GM18951 (cell line): ENCODE measurements around the gene GGT6.
"Not testable (repeated sequence)": the region's sequence is repeated elsewhere in the genome, so short reads cannot be mapped to it uniquely, and the experiment has no call there.

Experiments
- POLR2A ChIP-seq: IDR thresholded peaks from 4 replicates; pipeline ENCODE4 v1.6.1; 2011; ENCODE audit warnings: mild to moderate bottlenecking; ENCODE audit not compliant: insufficient read length, insufficient read depth; ENCODE audit errors: extremely low read depth
- in situ Hi-C: fragments of 300-500 bp; cut with MboI; formaldehyde crosslinking; loops from one replicate; pipeline ENCODE4 v1.12.0; 2022; ENCODE audit warnings: low sequenced_read_pairs, mixed read lengths, inconsistent platforms; ENCODE audit not compliant: unreplicated experiment

Gene GGT6

DNA sequence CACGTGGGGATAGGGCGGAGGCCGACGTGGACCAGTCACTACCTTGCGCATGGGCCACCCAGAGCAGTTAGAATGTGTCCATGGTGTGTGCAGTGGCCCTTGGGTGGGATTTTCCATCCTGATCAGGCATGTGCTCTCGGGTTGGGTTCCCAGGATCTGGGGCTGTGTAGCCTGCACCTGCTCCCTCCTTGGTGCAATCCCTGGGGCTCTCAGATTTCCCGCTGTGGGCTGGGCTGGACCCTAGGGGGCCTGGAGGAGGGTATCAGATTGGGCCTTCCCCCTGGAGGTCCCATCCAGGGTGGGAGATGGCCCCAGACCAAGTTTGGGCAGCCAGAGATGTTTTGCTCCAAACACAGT is 25.2 kb upstream of the GGT6 start:
- TF ChIP-seq POLR2A = no peak
- in situ Hi-C loops = no loop called here

DNA sequence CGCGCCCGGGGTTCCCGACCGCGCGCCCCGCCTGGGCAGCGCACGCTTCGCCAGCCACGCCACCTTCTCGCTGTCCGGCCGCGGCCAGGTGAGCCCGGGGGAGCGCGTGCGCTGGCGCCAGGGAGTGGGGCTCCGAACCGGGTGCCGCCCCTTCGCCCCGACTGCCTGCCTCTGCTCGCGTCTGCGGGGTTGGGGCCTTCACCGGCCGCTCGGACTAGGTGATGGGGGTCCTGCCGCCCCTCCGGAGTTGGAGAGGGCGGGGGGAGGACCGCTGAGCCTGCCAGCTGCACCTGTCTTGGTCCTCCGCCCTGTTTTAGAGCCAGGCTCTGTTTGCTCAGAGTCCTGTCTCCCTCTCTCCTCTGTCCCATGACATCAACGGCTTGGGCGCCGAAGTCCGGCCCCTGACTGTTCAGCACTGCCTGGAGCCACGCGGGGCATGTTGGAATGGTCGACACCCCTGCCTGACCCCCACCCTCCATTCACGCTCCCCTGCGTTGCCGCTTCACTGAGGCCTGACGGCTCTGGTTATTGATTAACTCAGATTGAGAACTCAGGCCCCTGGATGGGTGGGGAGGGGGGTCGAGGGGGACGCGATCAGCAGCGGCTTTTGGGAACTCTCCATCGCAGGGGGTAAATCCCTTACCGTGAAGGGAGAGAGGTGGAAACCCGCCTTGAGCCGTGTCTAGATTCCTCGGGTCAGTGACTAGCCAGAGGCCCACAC is 24.7 kb upstream of the GGT6 start:
- TF ChIP-seq POLR2A = no peak
- in situ Hi-C loops = no loop called here

DNA sequence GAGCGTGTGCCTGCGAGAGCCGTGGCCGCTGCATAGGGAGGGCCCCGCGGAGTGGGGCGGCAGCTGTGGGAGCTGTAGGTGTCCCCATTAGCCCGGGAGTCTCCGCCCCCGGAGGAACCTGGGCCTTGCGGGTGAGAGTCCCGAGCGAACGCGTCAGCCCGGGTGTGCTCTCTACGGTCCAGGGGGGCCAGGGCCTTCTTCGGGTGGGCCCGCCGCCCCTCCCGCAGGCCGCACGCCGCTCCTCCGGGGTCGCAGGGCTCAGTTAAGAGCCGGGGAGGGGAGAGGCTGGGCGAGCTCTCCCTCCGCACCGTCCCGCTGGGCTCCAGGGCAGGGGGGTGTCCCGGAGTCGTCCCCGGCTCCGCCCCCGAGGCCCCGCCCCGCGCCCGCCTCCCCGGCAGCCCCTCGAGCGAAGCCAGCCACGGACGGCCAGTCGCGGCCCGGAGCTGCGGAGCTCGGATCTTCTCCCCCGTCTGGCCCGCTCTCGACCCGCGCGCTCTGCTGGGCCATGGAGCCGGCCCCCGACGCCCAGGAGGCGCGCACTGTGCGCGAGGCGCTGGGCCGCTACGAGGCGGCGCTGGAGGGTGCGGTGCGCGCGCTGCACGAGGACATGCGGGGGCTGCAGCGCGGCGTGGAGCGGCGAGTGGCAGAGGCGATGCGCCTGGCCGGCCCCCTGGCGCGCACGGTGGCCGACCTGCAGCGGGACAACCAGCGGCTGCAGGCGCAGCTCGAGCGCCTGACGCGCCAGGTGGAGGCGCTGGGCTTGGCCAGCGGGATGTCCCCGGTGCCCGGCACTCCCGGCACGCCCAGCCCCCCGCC is 23.9 kb upstream of the GGT6 start, which contains the start of gene SMTNL2:
Gene SMTNL2 (plus strand): TSS at position 429 of the 816 bp plus-strand sequence. CDS start 77 bp downstream, at position 506.
- in situ Hi-C loops = no loop called here
- TF ChIP-seq POLR2A = no peak

DNA sequence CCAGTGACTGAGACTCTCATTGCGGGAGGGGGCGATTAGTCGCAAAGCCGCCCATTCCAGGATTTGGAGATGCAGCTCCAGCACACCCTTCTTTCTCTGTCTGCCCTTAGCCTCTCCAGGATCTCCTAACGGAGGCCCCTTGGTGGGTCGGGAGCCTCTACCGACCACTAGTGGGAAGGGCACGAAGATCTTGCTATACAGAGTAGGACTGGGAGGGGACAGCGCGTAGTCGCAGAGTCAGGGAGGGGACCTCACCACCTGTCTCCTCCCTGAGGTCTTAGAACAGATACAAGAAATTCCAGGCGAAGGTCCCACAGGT is 23.4 kb upstream of the GGT6 start:
- in situ Hi-C loops = no loop called here
- no peak for TF ChIP-seq POLR2A

DNA sequence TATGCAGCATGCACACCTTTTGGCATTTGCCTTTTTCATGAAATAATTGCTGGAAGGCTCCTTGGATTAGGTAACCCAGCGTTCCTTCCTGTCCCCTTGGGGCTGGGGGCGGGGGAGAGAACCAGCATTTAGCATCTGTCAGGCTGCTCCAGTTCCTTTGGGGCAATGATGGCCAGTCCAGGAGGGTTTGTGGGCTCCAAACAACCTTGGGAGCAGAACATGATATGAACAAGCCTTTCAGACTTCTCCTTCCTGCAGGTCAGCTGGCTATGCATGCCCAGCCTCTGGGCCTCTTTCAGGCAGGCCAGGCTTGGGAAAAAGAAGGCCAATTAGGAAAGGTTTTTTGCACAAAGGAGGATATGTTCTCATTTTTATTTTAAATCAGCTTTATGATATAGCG is 22.8 kb upstream of the GGT6 start:
- in situ Hi-C loops = no loop called here
- no peak for TF ChIP-seq POLR2A

DNA sequence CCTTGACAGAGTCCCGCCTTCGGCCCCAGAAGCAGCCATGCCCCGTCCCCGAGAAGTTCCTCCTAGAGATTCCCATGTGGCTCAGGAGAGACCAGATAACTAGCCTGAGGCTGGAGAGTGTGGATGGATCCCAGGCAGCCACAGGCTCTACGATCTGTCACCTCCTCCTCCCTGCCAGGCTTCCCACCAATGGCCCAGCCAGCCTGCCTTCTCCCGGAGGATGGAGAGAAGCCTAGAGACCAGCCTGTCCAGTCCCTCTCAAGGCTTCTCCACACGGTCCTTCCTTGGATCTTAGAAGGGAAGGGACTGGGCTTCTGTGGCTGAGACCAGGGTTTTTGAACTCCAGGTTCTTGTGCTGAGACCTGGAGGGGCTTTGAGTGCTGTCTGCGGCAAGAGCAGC is 22.3 kb upstream of the GGT6 start:
- no peak for TF ChIP-seq POLR2A
- in situ Hi-C loops = no loop called here

DNA sequence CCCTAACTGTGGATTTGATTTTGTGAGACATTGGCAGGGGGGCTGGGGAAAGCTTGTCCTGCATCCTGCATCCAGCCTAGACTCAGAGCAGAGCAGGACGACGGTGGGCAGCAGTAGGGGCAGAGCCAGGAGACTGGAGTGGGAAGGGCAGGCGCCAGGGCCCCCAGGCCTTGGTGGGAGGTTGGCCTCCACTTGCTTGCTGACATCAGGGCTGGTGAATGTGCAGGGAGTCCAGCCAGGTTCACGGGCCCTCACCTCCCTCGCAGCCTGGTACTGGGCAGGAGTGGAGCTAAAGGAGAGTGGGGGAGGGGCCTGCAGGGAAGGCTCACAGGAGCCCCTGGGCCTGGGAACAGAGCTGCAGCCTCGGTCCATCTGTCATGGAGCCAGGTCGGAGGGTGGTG is 21.7 kb upstream of the GGT6 start:
- no peak for TF ChIP-seq POLR2A
- in situ Hi-C loops = no loop called here

DNA sequence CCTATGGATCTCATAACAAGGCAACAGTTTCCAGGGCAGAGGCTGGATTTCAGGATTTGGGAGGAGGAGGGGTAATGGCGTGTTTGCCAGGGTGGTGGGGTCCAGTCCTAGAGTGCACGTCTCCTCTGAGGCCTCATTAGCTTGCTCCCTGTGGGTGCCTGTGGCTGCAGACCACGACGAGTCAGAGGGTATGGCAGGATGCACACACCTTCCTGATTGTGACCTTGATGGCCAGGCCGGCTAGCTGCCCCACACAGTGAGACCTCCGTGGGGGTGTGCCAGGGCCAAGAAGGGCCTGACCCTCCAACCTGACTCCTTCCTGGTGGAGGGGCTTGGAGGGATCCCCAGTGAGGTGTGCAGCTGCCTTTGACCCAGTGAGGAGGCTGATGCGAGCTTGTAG is 19.9 kb upstream of the GGT6 start:
- in situ Hi-C loops = no loop called here
- no peak for TF ChIP-seq POLR2A

DNA sequence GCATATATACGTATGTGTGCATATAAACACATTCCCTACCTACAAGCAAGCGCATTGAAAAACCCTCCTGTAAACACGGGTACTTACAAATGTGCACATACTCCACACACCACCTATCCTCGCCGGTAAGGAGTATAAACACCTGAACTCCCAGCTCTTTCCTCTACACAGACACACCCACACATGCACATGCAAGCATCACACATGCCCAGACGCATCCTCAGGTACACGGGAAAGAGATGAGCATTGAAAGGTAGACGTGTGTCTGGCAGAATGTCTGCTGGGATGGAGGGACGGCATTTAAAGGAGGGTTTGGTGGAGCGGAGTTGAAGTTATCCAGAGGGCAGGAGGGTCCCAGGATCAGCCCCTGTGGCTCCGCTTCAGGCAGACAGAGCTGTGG is 19.3 kb upstream of the GGT6 start:
- TF ChIP-seq POLR2A = no peak

DNA sequence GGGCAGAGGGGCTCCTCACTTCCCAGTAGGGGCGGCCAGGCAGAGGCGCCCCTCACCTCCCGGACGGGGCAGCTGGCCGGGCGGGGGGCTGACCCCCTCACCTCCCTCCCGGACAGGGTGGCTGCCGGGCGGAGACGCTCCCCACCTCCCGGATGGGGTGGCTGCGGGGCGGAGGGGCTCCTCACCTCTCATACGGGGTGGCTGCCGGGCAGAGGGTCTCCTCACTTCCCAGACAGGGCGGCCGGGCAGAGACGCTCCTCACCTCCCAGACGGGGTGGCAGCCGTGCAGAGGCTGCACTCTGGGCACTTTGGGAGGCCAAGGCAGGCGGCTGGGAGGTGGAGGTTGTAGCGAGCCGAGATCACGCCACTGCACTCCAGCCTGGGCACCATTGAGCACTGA is 18.0 kb upstream of the GGT6 start:
- in situ Hi-C loops = not testable (repeated sequence)

More for the DNA sequence above, 19.3 kb upstream of the GGT6 start:
- in situ Hi-C loops = no loop called here

DNA sequence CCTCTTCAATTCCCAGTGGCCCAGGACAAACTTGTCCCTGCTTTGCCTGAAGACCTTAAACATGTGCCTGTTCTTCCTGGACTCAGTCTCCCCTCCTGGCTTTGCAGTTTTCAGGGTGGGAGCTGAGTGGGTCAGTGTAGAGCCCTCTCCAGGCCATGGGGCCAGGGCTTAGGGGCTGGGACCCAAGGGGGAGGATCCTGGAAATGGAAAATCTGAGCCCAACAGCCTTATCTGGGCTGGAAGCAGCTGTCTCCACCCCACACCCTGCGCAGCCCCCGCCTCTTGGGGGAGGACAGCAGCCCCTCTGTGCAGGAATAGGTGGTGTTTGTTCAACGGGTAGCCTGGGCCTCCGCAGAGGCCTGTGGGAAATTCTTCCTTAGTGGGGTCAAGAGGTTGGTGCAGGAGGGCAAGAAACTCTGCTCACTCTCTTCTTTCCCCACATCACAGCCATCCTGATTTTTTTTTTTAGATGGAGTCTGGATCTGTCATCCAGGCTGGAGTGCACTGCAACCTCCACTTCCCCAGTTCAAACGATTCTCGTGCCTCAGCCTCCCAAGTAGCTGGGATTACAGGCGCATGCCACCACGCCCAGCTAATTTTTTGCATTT is 17.1 kb upstream of the GGT6 start:
- TF ChIP-seq POLR2A = no peak
- in situ Hi-C loops = no loop called here

DNA sequence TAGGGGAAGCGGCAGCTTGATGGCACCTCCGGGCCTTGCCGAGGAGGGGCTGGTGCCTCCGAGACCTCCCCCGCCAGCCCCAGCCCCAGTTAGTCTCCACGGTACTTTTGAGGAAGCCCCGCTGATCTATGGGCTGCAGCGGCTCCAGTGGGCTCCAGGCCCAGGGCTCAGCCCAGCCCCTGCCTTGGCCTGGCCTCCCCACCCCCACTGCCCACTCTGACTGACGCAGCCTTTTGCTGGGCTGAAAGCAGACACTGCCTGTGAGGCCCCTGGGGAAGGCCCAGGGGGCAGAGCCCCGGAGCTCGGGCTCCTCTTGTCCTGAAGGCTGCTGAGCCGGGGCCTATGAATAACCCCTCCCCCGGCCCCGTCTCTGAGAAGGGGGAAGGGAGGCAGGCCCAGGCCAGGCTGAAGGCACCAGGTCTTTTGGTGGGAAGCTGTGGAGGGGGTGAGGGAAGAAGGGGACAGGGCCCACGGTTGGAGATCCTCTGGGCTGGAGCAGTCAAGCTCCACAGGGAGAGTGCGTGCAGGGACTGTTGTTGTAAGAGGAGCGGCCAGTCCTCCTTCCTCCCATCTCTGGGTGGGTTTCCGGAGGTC is 16.4 kb upstream of the GGT6 start:
- in situ Hi-C loops = no loop called here
- no peak for TF ChIP-seq POLR2A

DNA sequence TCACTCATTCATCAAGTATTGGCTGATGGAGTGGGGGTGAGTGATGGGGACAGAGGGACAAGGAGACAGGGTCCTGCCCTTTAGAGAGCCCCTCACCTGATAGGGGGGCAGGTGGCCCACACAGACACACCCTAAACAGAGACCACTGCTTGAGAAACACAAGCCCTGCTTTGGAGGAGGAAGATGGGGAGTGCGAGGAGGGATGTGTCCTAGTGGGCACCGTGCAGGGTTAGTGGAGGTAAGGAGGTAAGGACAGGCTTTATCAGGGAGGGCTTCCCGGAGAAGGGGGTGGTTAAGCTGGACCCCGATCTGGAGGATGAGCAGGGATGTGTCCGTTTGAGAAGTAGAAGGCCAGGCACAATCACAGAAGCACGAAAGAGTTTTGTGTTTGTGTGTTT is 15.8 kb upstream of the GGT6 start:
- in situ Hi-C loops = no loop called here
- TF ChIP-seq POLR2A = no peak
